Skeletal muscle tissue (tissue), 4 donors: Measurements from ENCODE around the gene CRIM1. TPM values are rescaled to one million over a fixed set of nuclear protein-coding genes. Genes with fewer than 3 reads are reported as not detected.
A peak's percentile ranks its signal among the peaks of the same experiment; 100 is the strongest.

Source experiments
- H3K27ac ChIP-seq: one replicate; pipeline ENCODE4 v1.7.0; 2013; ENCODE audit warnings: mild to moderate bottlenecking, low read depth, low read length, inconsistent platforms
- H3K27me3 ChIP-seq, 3 donors: one replicate each; pipeline ENCODE4 v1.7.0; 2013; ENCODE audit warnings: low read length in 3 of 3; ENCODE audit not compliant: control insufficient read depth in 3 of 3, insufficient read depth in 3 of 3
- H3K36me3 ChIP-seq, 3 donors: one replicate each; pipeline ENCODE4 v1.7.0; 2013; ENCODE audit warnings: low read length in 3 of 3; ENCODE audit not compliant: control insufficient read depth in 3 of 3, insufficient read depth in 3 of 3
- H3K4me1 ChIP-seq, 3 donors: one replicate each; pipeline ENCODE4 v1.7.0; 2013; ENCODE audit warnings: low read length in 3 of 3, mild to moderate bottlenecking in 3 of 3; ENCODE audit not compliant: control insufficient read depth in 3 of 3, insufficient read depth in 3 of 3
- H3K4me3 ChIP-seq, 3 donors: one replicate each; pipeline ENCODE4 v1.7.0; 2013; ENCODE audit warnings: low read length in 3 of 3
- H3K9ac ChIP-seq, 3 donors: one replicate each; pipeline ENCODE4 v1.7.0; 2013; ENCODE audit warnings: low read length in 3 of 3, mild to moderate bottlenecking in 3 of 3, moderate library complexity in 2 of 3, low read depth in 1 of 3
- H3K9me3 ChIP-seq, 3 donors: one replicate each; pipeline ENCODE4 v1.7.0; 2013; ENCODE audit warnings: low read length in 3 of 3; ENCODE audit not compliant: control insufficient read depth in 3 of 3
- total RNA-seq: library from RNA; depleted of rRNA; stranded (reverse); fragments of >200 nt; gene quantifications from one replicate; pipeline ENCODE4 v1.2.3, GENCODE V29; 2014
- donor health status: Osteomylitis.

Gene CRIM1
- total RNA-seq, 1 donor from 2014 or later: 44.9 TPM

DNA sequence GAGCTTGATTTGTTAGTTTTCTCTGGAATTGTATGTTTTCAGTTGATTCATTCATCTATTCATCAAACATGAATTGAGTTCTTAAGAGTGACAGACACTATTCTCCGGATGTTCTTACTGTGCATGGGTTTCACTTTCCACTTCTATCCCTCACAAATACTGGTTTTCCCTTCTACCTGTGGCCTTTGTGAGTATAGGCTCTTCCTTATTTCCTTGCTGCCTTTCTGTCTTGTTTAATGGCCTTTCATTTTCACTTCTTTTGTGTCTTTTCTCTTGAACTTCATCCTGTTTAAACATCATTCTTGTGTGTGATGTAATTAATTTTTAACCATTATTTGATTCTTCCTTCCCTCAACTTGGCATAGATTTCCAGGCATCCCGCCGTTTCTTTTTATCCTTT, 90.7 kb downstream of the CRIM1 start:
- H3K4me1 ChIP-seq: peaks cover 24 to 35% (median 28%) of the 10 kb centered on the region in 3 donors
- H3K9me3 ChIP-seq: no peaks in the 10 kb centered on the region
- no peak overlapping the region for H3K4me3 ChIP-seq
- H3K27ac ChIP-seq: no peak overlapping the region
- no peaks in the 10 kb centered on the region for H3K27me3 ChIP-seq
- no peak overlapping the region for H3K9ac ChIP-seq
- peaks cover 19 to 52% (median 51%) of the 10 kb centered on the region in 3 donors for H3K36me3 ChIP-seq

DNA sequence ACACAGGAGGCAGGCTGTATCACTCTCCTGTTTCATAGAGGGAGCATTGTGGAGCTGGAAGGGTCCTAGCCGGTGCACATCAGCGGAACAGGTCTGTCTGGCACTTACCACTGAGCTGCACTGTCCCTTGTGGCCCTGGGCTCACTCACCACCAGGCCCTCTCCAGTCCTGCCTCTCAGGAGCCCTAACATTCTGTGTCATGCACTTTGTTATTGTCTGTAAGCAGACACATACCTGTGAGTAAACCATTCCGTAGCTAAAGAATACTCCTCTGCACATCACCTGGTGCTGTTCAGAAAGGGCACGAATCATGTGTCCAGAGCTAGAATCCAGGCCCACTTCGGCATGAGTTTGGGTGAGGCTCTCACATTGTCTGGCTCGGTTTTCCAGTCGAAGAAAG, 93.6 kb downstream of the CRIM1 start:
- H3K36me3 ChIP-seq: peaks cover 9 to 29% (median 29%) of the 10 kb centered on the region in 3 donors
- peak overlapping the region; percentile 67 for H3K27ac ChIP-seq
- H3K27me3 ChIP-seq: no peaks in the 10 kb centered on the region
- H3K9ac ChIP-seq: peak overlapping the region in 1 of 3 donors; percentile 9
- peak overlapping the region in 2 of 3 donors; percentile 8 to 22 for H3K4me3 ChIP-seq
- no peaks in the 10 kb centered on the region for H3K9me3 ChIP-seq
- peaks cover 37 to 56% (median 40%) of the 10 kb centered on the region in 3 donors for H3K4me1 ChIP-seq

DNA sequence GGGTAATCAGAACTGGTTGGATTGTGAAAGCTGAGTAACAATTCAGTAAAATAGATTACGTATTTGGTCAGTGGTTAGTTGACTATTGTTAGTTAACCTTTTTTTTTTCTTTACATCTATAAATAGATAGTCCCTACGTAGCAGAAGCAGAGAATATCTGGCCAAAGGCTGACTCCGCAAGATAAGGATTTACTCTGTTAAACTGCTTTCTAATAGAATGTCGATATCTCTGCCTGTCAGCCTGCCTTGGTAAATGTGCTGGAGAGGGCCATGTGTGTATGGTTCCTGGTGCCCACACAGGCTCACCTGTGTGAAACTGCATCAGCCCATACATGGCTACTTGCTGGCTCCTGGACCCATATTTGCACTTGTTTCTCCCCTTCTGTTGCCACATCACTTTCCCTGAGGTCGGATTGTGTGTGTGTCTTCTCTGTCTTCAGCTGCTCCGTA, 94.4 kb downstream of the CRIM1 start:
- H3K9ac ChIP-seq: peak overlapping the region in 2 of 3 donors; percentile 35 to 41
- peaks cover 44 to 64% (median 47%) of the 10 kb centered on the region in 3 donors for H3K4me1 ChIP-seq
- H3K36me3 ChIP-seq: peaks cover 10 to 25% (median 23%) of the 10 kb centered on the region in 3 donors
- peak overlapping the region; percentile 67 for H3K27ac ChIP-seq
- peak overlapping the region in 1 of 3 donors; percentile 15 for H3K4me3 ChIP-seq
- no peaks in the 10 kb centered on the region for H3K27me3 ChIP-seq
- no peaks in the 10 kb centered on the region for H3K9me3 ChIP-seq

DNA sequence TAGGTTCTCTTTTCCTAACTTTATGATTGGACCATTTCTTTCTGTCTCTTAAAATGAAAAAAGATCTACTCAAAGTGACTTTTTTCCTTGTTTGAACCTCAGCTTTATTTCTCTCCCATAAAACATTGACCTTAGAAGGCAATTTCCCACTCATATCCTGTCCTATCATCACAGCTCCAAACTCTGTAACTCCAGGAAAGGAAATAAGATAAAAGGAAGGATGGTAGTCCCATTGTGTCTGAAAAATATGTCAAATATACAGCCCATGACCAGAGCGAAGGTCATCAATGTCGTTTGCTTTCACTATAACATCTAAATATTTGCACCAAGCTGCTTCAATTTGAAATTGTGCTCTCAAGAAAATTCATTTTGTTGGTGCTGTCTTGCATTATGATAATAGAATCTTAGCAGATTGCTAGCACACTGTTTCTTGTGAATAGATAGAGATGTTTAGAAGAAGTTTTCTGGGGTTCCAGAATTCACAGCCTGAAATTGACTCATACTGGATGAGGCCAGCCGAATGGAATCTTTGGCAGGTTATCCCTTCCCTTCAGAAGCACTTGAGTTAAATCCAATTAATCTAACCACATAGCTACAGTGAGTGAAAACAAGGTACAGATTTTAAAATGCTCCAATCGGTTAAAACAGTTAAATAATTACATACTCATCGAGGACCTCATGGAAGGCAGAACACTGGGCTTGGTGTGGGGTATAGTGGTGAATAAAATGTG, 95.1 kb downstream of the CRIM1 start:
- H3K4me3 ChIP-seq: no peak overlapping the region
- H3K36me3 ChIP-seq: peaks cover 10 to 20% (median 17%) of the 10 kb centered on the region in 3 donors
- H3K4me1 ChIP-seq: peaks cover 51 to 71% (median 52%) of the 10 kb centered on the region in 3 donors
- no peaks in the 10 kb centered on the region for H3K9me3 ChIP-seq
- H3K27me3 ChIP-seq: no peaks in the 10 kb centered on the region
- H3K27ac ChIP-seq: peak overlapping the region; percentile 67
- H3K9ac ChIP-seq: no peak overlapping the region

DNA sequence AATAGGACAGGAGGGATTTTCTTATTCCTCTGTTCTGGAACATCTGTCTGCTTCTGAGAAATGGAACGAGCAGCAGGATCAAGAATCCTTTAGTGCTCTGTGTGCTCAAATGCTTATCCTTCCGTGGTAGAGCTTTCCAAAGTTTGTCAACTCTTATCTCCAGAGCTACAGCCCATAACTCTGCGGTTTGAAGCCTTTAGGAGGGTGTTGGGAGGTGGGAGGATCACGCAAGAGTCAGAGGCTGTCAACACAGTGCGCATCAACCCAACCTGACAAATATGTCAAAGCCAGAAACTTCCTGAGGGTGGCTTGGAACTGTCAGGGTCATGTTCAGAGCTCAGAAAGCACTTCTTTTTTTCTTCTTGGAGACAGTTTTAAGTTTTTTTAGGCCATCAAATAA, 95.9 kb downstream of the CRIM1 start:
- no peaks in the 10 kb centered on the region for H3K9me3 ChIP-seq
- H3K27ac ChIP-seq: no peak overlapping the region
- peaks cover 57 to 79% (median 61%) of the 10 kb centered on the region in 3 donors for H3K4me1 ChIP-seq
- peaks cover 10 to 20% (median 12%) of the 10 kb centered on the region in 3 donors for H3K36me3 ChIP-seq
- H3K27me3 ChIP-seq: no peaks in the 10 kb centered on the region
- H3K9ac ChIP-seq: no peak overlapping the region
- no peak overlapping the region for H3K4me3 ChIP-seq

DNA sequence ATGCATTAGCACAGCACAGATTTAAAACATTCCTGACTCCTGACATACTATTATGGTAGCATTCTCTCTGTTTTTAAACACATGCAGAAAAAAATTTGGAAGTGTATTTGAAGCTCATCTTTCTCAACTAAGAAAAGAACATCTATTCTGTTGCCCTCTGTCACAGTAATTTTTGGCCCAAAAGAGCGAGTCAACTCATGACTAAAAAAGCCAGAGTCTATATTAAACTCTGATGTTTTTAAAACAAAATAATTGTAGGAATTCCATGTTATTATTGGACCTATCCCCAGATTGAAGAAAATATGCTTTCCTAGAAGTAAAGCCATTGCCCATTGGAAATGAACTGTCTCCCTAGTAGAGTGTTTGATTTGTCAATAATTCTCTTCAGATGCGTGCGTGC, 96.7 kb downstream of the CRIM1 start:
- H3K4me1 ChIP-seq: peaks cover 59 to 82% (median 67%) of the 10 kb centered on the region in 3 donors
- H3K27me3 ChIP-seq: no peaks in the 10 kb centered on the region
- H3K27ac ChIP-seq: peak overlapping the region; percentile 42
- H3K9ac ChIP-seq: no peak overlapping the region
- no peak overlapping the region for H3K4me3 ChIP-seq
- H3K36me3 ChIP-seq: peaks cover 8 to 18% (median 9%) of the 10 kb centered on the region in 3 donors
- H3K9me3 ChIP-seq: no peaks in the 10 kb centered on the region

DNA sequence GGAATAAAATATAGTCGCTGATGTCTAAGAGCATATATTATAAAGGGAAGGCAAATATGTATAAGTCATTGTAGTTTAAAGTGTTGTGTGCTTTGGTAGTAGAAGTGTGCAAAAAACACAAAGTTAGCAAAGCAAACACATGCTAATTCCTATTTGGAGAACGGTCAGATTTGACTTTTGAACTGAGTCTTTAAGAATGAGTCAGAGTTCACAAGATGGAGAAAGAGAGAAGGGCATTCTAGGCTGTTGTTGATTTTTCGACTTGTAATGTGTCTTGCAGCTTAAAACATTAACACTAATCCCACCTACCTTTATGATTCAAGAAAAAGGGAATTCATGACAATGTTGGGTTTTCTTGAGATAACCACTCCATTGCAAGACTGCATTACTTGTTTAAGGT, 98.1 kb downstream of the CRIM1 start:
- no peak overlapping the region for H3K27ac ChIP-seq
- no peak overlapping the region for H3K9ac ChIP-seq
- peaks cover 4 to 13% (median 9%) of the 10 kb centered on the region in 3 donors for H3K36me3 ChIP-seq
- no peak overlapping the region for H3K4me3 ChIP-seq
- H3K27me3 ChIP-seq: no peaks in the 10 kb centered on the region
- H3K9me3 ChIP-seq: no peaks in the 10 kb centered on the region
- peaks cover 62 to 77% (median 73%) of the 10 kb centered on the region in 3 donors for H3K4me1 ChIP-seq

DNA sequence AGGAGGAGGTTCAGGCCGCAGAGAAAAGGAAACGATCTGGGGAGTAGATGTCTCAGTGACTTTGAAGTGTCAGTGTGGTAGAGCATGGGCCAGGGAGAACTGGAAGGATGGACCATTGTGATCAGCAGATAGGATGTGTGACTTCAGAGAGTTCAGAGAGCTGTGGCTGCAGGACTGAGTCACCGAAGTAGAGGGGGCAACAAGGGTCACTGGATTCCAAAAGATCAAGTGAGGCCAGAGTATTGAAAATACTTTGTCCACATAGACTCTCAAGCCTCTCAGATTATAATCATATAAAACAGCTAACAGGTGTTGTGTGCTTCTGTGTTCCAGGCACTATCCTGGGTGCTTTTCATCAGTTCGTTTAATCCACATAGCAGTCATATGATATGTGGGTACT, 99.4 kb downstream of the CRIM1 start:
- Histone ChIP-seq H3K4me3 (peak overlapping the region in 1 of 3 donors; percentile 2), H3K9me3 (no peaks in the 10 kb centered on the region), H3K27ac (peak overlapping the region; percentile 49), H3K27me3 (no peaks in the 10 kb centered on the region), H3K4me1 (peaks cover 52 to 71% (median 67%) of the 10 kb centered on the region in 3 donors), H3K9ac (no peak overlapping the region), H3K36me3 (peaks cover 0 to 10% (median 7%) of the 10 kb centered on the region in 3 donors)

DNA sequence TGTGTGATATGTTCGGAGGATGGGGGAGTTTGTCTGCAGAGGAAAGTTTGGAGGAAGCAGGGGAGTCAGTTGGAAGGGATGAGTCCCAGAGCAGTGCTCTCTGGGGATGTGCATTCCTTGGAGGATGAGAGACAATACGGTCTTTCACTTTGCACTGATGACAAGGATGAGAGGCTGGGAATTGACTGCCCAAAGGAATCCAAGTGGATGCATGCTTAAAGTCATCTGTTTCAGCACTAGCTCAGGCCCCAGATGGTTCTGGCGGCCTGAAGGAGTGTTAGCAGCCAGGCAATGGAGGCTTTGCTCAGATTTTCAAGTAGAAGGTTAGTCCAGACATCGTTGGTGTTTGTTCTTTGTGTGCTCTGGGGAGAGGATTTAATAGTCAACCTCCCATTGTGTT, 100.2 kb downstream of the CRIM1 start:
- no peaks in the 10 kb centered on the region for H3K27me3 ChIP-seq
- H3K9ac ChIP-seq: peak overlapping the region in 1 of 3 donors; percentile 26
- H3K36me3 ChIP-seq: peaks cover 0 to 9% (median 7%) of the 10 kb centered on the region in 3 donors
- H3K27ac ChIP-seq: peak overlapping the region; percentile 28
- H3K9me3 ChIP-seq: no peaks in the 10 kb centered on the region
- peak overlapping the region in 1 of 3 donors; percentile 60 for H3K4me3 ChIP-seq
- H3K4me1 ChIP-seq: peaks cover 44 to 68% (median 63%) of the 10 kb centered on the region in 3 donors
